Stomach (tissue), 4 donors: ENCODE data around the gene SMAP1.

Source experiments
- EP300 ChIP-seq: sonication (generic); formaldehyde crosslinking; IDR thresholded peaks from one replicate; pipeline ENCODE4 v1.6.1; 2017; ENCODE audit warnings: antibody characterized with exemption
- POLR2A ChIP-seq, 4 donors: fragments of 450-650 bp; IDR thresholded peaks; one replicate each; pipeline ENCODE4 v1.6.1; 2016; ENCODE audit warnings: antibody characterized with exemption in 4 of 4, control low read depth in 2 of 4, mild to moderate bottlenecking in 1 of 4, moderate library complexity in 1 of 4
- POLR2AphosphoS5 ChIP-seq, 3 donors: sonication (generic); formaldehyde crosslinking; IDR thresholded peaks; one replicate each; pipeline ENCODE4 v1.6.1; 2016; ENCODE audit warnings: antibody characterized with exemption in 3 of 3
- TF ChIP-seq, protein P1 (sequence below), 7 experiments: fragments of 450-650 bp in 4 of 7; fragments of 200-600 bp in 3 of 7; sonication (generic) in 3 of 7; IDR thresholded peaks; one replicate each; pipeline ENCODE4 v1.5.1; 2016 to 2019; ENCODE audit warnings: antibody characterized with exemption in 7 of 7, control low read depth in 2 of 7, mild to moderate bottlenecking in 1 of 7

DNA sequence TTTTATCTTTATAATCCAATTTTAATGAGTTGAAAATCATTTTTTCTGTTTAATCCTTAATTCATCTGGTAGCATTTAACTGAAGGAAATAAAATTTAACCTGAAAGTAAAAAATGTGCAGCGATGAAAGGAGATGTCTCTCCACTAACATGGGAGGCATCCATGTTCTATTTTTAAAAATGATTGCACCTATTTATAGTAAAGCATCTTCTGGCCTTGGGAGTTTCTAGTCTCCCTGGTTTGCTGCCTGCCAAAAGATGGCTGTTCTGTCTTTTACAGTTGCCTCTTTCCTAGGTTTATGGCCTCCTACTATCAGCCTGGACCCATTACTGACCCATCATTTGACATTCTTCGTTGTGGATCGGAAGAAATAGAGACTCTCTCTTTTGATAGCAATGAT is 146.2 kb downstream of the SMAP1 start:
- TF ChIP-seq, protein P1, sequence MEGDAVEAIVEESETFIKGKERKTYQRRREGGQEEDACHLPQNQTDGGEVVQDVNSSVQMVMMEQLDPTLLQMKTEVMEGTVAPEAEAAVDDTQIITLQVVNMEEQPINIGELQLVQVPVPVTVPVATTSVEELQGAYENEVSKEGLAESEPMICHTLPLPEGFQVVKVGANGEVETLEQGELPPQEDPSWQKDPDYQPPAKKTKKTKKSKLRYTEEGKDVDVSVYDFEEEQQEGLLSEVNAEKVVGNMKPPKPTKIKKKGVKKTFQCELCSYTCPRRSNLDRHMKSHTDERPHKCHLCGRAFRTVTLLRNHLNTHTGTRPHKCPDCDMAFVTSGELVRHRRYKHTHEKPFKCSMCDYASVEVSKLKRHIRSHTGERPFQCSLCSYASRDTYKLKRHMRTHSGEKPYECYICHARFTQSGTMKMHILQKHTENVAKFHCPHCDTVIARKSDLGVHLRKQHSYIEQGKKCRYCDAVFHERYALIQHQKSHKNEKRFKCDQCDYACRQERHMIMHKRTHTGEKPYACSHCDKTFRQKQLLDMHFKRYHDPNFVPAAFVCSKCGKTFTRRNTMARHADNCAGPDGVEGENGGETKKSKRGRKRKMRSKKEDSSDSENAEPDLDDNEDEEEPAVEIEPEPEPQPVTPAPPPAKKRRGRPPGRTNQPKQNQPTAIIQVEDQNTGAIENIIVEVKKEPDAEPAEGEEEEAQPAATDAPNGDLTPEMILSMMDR (IDR thresholded peaks at IDR 0.05): no peak
- no peak for TF ChIP-seq POLR2A (IDR thresholded peaks at IDR 0.05)
- no peak for TF ChIP-seq EP300
- no peak for TF ChIP-seq POLR2AphosphoS5 (IDR thresholded peaks at IDR 0.05)
